GM23338 (cell line): ENCODE measurements around the gene SETD1B. TPM values are rescaled to one million over a fixed set of nuclear protein-coding genes. Genes with fewer than 3 reads are reported as not detected.

Source experiments
- ATAC-seq: fragments of 200-7000 bp; cut with Tn5 transposase; 3 replicates; pipeline ENCODE4 v1.9.1; 2020
- DNase-seq: peaks from one replicate; pipeline ENCODE4 v3.0.0-alpha.2; 2015; ENCODE audit warnings: low spot score
- H2AFZ ChIP-seq: fragments of 200-600 bp; sonication (generic); 2 replicates; pipeline ENCODE4 v1.8.0; 2016; ENCODE audit warnings: antibody characterized with exemption, mild to moderate bottlenecking, moderate library complexity
- H3F3A ChIP-seq: fragments of 200-600 bp; sonication (generic); replicated peaks from 2 replicates; pipeline ENCODE4 v1.8.0; 2017; ENCODE audit warnings: antibody characterized with exemption, mixed run types, low read depth
- H3K27ac ChIP-seq: fragments of 200-600 bp; sonication (generic); 2 replicates; pipeline ENCODE4 v1.6.1; 2016; ENCODE audit warnings: low read depth
- H3K27me3 ChIP-seq: fragments of 200-600 bp; sonication (generic); 2 replicates; pipeline ENCODE4 v1.8.0; 2016; ENCODE audit warnings: mild to moderate bottlenecking, mixed run types, moderate library complexity; ENCODE audit not compliant: insufficient read depth
- H3K36me3 ChIP-seq: fragments of 200-600 bp; sonication (generic); 2 replicates; pipeline ENCODE4 v1.8.0; 2016; ENCODE audit warnings: mild to moderate bottlenecking; ENCODE audit not compliant: insufficient read depth
- H3K4me1 ChIP-seq: fragments of 200-600 bp; sonication (generic); 2 replicates; pipeline ENCODE4 v1.8.0; 2016; ENCODE audit warnings: mild to moderate bottlenecking, moderate library complexity; ENCODE audit not compliant: insufficient read depth
- H3K4me2 ChIP-seq: fragments of 200-600 bp; sonication (generic); 2 replicates; pipeline ENCODE4 v1.7.1; 2017; ENCODE audit warnings: mixed run types
- H3K4me3 ChIP-seq: fragments of 200-600 bp; sonication (generic); 2 replicates; pipeline ENCODE4 v1.6.1; 2016; ENCODE audit warnings: mixed run types
- H3K79me2 ChIP-seq: fragments of 200-600 bp; sonication (generic); replicated peaks from 2 replicates; pipeline ENCODE4 v1.8.0; 2017; ENCODE audit warnings: mild to moderate bottlenecking; ENCODE audit not compliant: insufficient read depth
- H3K9me2 ChIP-seq: fragments of 200-600 bp; sonication (generic); 2 replicates; pipeline ENCODE4 v1.8.0; 2017; ENCODE audit not compliant: insufficient read depth
- H4K20me1 ChIP-seq: fragments of 200-600 bp; sonication (generic); replicated peaks from 2 replicates; pipeline ENCODE4 v1.8.0; 2017; ENCODE audit warnings: mild to moderate bottlenecking; ENCODE audit not compliant: insufficient read depth
- H3K27ac Mint-ChIP-seq: 2 replicates; pipeline ENCODE4 v1.8.0; 2020; ENCODE audit warnings: inconsistent platforms, mild to moderate bottlenecking, moderate library complexity, mixed read lengths
- H3K27me3 Mint-ChIP-seq: 3 replicates; pipeline ENCODE4 v1.8.0; 2022; ENCODE audit warnings: low read depth, mild to moderate bottlenecking, moderate library complexity, mixed read lengths, inconsistent platforms; ENCODE audit not compliant: insufficient read depth, poor library complexity
- H3K36me3 Mint-ChIP-seq: 3 replicates; pipeline ENCODE4 v1.8.0; 2021; ENCODE audit warnings: low read depth, mild to moderate bottlenecking, inconsistent platforms, moderate library complexity, mixed read lengths
- H3K4me1 Mint-ChIP-seq: 3 replicates; pipeline ENCODE4 v1.8.0; 2020; ENCODE audit warnings: mild to moderate bottlenecking, inconsistent platforms, mixed read lengths
- H3K4me3 Mint-ChIP-seq: 3 replicates; pipeline ENCODE4 v1.8.0; 2021; ENCODE audit warnings: moderate library complexity, mild to moderate bottlenecking, inconsistent platforms, mixed read lengths
- H3K9me3 Mint-ChIP-seq: 3 replicates; pipeline ENCODE4 v1.8.0; 2020; ENCODE audit warnings: moderate library complexity, mild to moderate bottlenecking, inconsistent platforms, mixed read lengths
- CREB1 ChIP-seq: fragments of 250-450 bp; sonication (Bioruptor Pico); IDR thresholded peaks from 2 replicates; pipeline ENCODE4 v1.5.0; 2020; ENCODE audit warnings: low read depth, mild to moderate bottlenecking, moderate library complexity
- JUNB ChIP-seq: IDR thresholded peaks from one replicate; pipeline ENCODE4 v1.6.1; 2016; ENCODE audit warnings: antibody characterized with exemption; ENCODE audit not compliant: unreplicated experiment
- NANOG ChIP-seq: IDR thresholded peaks from 2 replicates; pipeline ENCODE4 v1.6.1; 2016; ENCODE audit warnings: antibody characterized with exemption, borderline replicate concordance
- POLR2AphosphoS5 ChIP-seq: IDR thresholded peaks from 2 replicates; pipeline ENCODE4 v1.6.1; 2016; ENCODE audit warnings: antibody characterized with exemption, low read depth
- STAT1 ChIP-seq: IDR thresholded peaks from one replicate; pipeline ENCODE4 v1.6.1; 2016; ENCODE audit warnings: antibody characterized with exemption; ENCODE audit not compliant: unreplicated experiment
- ZNF114 ChIP-seq: fragments of 250-450 bp; sonication (Bioruptor Pico); IDR thresholded peaks from 2 replicates; pipeline ENCODE4 v1.5.0; 2020; ENCODE audit warnings: mild to moderate bottlenecking, moderate library complexity
- ZNF331 ChIP-seq: fragments of 250-450 bp; sonication (Bioruptor Pico); IDR thresholded peaks from 2 replicates; pipeline ENCODE4 v1.5.0; 2020; ENCODE audit warnings: low read depth, mild to moderate bottlenecking, moderate library complexity
- polyA plus RNA-seq: library from polyadenylated mRNA; unstranded; fragments of >200 nt; fragmentation: Nextera tagmentation; extraction: Ambion mirVana; gene quantifications from 2 replicates; pipeline ENCODE4 v1.2.1, GENCODE V29; 2016
- total RNA-seq: library from RNA; depleted of rRNA; stranded (reverse); fragments of >200 nt; shearing (Covaris generic); gene quantifications from 2 replicates; pipeline ENCODE4 v1.2.3, GENCODE V29; 2014
- TF ChIP-seq, protein P1 (sequence below): fragments of 250-450 bp; sonication (Bioruptor Pico); IDR thresholded peaks from 2 replicates; pipeline ENCODE4 v1.5.0; 2020; ENCODE audit warnings: mild to moderate bottlenecking, moderate library complexity
- TF ChIP-seq, protein P2 (sequence below): IDR thresholded peaks from one replicate; pipeline ENCODE4 v1.6.1; 2018; ENCODE audit warnings: antibody characterized with exemption; ENCODE audit not compliant: unreplicated experiment

The SETD1B gene
- total and polyA plus RNA-seq, 2 experiments from 2014 or later = 3.1 to 8.7 TPM

DNA sequence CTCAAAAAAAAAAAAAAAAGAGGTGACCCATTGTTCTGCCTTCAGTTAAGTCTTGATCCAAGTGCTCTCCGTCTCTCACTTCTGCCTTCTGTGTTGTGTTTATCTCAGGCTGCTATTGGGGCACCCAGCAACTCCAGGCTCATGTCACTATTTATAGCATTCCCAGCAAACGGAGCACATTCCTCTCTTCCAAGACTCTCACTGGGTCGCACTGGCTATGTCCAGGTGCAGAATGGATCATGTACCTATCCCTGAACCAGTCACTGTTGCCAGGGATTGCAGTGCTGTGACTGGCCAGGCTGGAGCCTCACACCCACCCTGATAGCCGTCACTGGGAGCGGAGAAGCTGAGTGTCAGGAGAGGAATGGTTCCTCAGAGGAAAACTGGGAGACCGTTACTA lies 41.5 kb upstream of the SETD1B start (continued):
- TF ChIP-seq, protein P1, sequence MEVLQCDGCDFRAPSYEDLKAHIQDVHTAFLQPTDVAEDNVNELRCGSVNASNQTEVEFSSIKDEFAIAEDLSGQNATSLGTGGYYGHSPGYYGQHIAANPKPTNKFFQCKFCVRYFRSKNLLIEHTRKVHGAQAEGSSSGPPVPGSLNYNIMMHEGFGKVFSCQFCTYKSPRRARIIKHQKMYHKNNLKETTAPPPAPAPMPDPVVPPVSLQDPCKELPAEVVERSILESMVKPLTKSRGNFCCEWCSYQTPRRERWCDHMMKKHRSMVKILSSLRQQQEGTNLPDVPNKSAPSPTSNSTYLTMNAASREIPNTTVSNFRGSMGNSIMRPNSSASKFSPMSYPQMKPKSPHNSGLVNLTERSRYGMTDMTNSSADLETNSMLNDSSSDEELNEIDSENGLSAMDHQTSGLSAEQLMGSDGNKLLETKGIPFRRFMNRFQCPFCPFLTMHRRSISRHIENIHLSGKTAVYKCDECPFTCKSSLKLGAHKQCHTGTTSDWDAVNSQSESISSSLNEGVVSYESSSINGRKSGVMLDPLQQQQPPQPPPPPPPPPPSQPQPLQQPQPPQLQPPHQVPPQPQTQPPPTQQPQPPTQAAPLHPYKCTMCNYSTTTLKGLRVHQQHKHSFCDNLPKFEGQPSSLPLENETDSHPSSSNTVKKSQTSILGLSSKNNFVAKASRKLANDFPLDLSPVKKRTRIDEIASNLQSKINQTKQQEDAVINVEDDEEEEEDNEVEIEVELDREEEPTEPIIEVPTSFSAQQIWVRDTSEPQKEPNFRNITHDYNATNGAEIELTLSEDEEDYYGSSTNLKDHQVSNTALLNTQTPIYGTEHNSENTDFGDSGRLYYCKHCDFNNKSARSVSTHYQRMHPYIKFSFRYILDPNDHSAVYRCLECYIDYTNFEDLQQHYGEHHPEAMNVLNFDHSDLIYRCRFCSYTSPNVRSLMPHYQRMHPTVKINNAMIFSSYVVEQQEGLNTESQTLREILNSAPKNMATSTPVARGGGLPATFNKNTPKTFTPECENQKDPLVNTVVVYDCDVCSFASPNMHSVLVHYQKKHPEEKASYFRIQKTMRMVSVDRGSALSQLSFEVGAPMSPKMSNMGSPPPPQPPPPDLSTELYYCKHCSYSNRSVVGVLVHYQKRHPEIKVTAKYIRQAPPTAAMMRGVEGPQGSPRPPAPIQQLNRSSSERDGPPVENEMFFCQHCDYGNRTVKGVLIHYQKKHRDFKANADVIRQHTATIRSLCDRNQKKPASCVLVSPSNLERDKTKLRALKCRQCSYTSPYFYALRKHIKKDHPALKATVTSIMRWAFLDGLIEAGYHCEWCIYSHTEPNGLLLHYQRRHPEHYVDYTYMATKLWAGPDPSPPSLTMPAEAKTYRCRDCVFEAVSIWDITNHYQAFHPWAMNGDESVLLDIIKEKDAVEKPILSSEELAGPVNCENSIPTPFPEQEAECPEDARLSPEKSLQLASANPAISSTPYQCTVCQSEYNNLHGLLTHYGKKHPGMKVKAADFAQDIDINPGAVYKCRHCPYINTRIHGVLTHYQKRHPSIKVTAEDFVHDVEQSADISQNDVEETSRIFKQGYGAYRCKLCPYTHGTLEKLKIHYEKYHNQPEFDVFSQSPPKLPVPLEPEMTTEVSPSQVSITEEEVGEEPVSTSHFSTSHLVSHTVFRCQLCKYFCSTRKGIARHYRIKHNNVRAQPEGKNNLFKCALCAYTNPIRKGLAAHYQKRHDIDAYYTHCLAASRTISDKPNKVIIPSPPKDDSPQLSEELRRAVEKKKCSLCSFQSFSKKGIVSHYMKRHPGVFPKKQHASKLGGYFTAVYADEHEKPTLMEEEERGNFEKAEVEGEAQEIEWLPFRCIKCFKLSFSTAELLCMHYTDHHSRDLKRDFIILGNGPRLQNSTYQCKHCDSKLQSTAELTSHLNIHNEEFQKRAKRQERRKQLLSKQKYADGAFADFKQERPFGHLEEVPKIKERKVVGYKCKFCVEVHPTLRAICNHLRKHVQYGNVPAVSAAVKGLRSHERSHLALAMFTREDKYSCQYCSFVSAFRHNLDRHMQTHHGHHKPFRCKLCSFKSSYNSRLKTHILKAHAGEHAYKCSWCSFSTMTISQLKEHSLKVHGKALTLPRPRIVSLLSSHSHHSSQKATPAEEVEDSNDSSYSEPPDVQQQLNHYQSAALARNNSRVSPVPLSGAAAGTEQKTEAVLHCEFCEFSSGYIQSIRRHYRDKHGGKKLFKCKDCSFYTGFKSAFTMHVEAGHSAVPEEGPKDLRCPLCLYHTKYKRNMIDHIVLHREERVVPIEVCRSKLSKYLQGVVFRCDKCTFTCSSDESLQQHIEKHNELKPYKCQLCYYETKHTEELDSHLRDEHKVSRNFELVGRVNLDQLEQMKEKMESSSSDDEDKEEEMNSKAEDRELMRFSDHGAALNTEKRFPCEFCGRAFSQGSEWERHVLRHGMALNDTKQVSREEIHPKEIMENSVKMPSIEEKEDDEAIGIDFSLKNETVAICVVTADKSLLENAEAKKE (CRISPR knock-in tag) = no peak

DNA sequence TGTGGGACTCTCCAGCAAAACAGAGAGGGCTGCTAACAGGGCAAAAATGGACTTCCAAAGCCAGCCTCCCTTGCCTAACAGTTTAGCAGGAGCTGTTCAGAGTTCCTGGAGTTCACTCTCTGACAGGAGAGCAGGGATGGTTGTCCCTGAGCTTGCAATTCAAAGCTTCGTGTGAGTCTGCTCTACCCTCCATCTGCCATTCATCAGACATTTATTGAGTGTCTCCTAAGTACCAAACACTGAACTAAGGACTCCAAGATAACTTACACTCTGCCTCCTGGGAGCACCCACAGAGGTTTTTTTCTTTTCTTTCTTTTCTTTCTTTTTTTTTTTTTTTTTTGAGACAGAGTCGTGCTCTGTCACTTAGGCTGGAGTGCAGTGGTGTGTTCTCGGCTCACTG lies 39.0 kb upstream of the SETD1B start:
- DNase-seq (no peak), ATAC-seq (no peak)
- H3K9me2 ChIP-seq = no peaks in the 10 kb centered on the region
- H3K4me2 ChIP-seq = no peak overlapping the region
- H4K20me1 ChIP-seq = no peaks in the 10 kb centered on the region
- Mint-ChIP-seq H3K4me3 (no peak overlapping the region), H3K4me1 (peaks cover 3% of the 10 kb centered on the region; the same call in 1 of the 3 replicates), H3K27ac (no peak overlapping the region), H3K36me3 (peaks cover 7% of the 10 kb centered on the region), H3K9me3 (no peaks in the 10 kb centered on the region), H3K27me3 (peaks cover 8% of the 10 kb centered on the region)
- H3K4me1 ChIP-seq = no peaks in the 10 kb centered on the region
- no peak overlapping the region for H3K4me3 ChIP-seq
- H3F3A ChIP-seq = no peaks in the 10 kb centered on the region
- no peak overlapping the region for H3K27ac ChIP-seq
- H3K27me3 ChIP-seq = no peaks in the 10 kb centered on the region
- 0 out of 2 replicates have a peak, but pooled peaks cover 3% of the 10 kb centered on the region for H3K36me3 ChIP-seq
- H2AFZ ChIP-seq = no peak overlapping the region
- H3K79me2 ChIP-seq = no peaks in the 10 kb centered on the region
- TF ChIP-seq CREB1 (CRISPR knock-in tag) (no peak), STAT1 (no peak), POLR2AphosphoS5 (no peak), JUNB (no peak), ZNF114 (CRISPR knock-in tag) (no peak), NANOG (no peak), ZNF331 (CRISPR knock-in tag) (no peak)
- TF ChIP-seq, protein P2, sequence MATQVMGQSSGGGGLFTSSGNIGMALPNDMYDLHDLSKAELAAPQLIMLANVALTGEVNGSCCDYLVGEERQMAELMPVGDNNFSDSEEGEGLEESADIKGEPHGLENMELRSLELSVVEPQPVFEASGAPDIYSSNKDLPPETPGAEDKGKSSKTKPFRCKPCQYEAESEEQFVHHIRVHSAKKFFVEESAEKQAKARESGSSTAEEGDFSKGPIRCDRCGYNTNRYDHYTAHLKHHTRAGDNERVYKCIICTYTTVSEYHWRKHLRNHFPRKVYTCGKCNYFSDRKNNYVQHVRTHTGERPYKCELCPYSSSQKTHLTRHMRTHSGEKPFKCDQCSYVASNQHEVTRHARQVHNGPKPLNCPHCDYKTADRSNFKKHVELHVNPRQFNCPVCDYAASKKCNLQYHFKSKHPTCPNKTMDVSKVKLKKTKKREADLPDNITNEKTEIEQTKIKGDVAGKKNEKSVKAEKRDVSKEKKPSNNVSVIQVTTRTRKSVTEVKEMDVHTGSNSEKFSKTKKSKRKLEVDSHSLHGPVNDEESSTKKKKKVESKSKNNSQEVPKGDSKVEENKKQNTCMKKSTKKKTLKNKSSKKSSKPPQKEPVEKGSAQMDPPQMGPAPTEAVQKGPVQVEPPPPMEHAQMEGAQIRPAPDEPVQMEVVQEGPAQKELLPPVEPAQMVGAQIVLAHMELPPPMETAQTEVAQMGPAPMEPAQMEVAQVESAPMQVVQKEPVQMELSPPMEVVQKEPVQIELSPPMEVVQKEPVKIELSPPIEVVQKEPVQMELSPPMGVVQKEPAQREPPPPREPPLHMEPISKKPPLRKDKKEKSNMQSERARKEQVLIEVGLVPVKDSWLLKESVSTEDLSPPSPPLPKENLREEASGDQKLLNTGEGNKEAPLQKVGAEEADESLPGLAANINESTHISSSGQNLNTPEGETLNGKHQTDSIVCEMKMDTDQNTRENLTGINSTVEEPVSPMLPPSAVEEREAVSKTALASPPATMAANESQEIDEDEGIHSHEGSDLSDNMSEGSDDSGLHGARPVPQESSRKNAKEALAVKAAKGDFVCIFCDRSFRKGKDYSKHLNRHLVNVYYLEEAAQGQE = no peak
